AML-193 (cell line): Measurements from ENCODE around the gene DEDD2.
"Not testable (repeated sequence)": the region's sequence is repeated elsewhere in the genome, so short reads cannot be mapped to it uniquely, and the experiment has no call there.

ENCODE experiments used
- DNase-seq, 2 experiments: peaks; one replicate each; lab custom pipeline; 2025; lab: John Stamatoyannopoulos, UW

DEDD2 gene, protein sequence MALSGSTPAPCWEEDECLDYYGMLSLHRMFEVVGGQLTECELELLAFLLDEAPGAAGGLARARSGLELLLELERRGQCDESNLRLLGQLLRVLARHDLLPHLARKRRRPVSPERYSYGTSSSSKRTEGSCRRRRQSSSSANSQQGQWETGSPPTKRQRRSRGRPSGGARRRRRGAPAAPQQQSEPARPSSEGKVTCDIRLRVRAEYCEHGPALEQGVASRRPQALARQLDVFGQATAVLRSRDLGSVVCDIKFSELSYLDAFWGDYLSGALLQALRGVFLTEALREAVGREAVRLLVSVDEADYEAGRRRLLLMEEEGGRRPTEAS

DNA sequence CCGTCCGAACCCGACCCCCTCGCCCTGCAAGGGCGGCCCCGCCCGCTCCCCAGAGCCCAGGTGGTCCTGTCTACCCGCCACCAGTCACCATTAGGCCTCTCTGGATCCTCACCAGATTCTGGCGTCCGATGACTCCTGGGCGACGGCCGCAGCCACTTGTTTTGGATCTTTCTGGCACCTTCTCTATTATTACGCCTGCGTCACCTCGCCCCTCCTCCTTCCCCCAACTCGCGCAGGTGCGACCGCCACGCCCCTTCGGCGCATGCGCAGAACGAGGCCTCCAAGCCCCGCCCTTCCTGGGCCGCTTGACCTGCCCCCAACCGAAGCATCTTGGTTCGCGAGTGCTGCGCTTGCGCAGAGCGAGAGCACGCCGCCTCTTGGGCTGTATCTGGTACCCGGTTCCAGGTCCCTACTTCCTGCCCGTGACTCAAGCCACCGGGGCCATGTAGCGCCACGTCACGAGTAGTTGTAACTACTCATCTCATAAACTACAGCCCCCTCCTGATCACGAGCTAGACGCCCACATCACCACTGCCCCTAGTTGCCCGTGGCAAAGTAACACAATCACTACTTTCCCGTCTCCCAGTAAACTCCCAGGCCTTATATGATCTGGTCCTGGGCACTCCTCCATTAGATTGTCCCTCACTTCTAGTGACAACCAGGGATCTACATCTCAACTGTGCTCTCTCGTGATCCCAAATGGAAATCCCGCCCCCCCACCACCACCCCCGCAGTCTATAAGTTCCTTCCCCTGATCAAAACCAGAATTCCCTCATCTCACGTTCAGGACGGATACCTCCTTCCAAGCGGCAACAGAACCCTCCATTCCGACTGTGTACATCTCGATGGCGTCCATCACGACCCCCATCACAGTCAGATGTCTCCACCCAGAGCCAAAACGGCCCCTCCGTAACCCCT, at the start of gene DEDD2:
Gene DEDD2, minus strand, starts transcription at position 158 of the 918 bp plus-strand sequence. CDS start 670 bp downstream, outside the sequence.
- peak; percentile 85 to 86 for DNase-seq

DNA sequence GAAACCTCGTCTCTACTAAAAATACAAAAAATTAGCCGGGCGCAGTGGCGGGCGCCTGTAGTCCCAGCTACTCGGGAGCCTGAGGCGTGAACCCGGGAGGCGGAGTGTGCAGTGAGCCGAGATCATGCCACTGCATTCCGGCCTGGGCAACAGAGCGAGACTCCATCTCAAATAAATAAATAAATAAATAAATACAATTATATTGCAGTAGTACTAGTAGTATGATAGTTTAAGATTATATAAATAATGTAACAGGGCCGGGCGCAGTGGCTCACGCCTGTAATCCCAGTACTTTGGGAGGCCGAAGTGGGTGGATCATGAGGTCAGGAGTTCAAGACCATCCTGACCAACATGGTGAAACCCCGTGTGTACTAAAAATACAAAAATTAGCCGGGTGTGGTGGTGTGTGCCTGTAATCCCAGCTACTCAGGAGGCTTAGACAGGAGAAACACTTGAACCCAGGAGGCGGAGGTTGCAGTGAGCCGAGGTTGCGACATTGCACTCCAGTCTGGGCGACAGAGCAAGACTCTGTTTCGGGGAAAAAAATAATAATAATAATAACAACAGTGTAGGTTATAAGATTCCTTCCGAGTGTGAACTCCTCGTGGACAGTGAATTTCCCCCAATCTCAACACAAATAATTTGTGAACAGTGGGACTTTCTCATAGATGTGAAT, 49.6 kb upstream of the DEDD2 start:
- not testable (repeated sequence) for DNase-seq

DNA sequence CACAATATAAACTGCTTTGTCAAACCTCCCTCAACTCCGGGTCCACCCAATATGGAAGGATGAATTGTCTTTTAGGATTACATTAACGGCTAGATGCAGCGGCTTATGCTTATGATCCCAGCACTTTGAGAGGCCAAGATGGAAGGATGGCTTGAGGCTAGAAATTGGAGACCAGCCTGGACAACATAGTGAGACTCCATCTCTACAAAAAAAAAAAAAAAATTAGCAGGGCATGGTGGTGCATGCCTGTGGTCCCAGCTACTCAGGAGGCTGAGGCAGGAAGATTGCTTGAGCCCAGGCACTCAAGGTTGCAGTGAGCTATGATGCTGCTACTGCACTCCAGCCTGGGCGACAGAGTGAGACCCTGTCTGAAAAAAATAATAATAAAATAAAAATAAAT, 48.6 kb upstream of the DEDD2 start:
- not testable (repeated sequence) for DNase-seq

DNA sequence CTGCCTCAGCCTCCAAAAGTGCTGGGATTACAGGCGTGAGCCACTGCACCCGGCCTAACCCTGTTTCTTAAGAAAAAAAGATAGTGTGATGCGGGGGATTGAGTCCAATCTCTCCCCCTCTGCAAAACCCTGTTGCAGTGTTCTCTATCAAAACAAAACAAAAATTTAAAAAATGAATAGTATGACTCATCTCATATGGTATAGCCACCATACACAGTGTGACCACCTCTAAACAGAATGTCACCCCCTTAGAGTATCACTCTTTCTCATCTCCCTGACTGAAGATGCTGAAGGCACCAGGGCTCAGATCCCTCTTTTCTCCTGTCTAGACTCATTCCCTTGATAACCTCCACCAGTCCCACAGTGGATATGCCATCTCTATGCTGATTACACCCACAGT, 44.3 kb upstream of the DEDD2 start:
- no peak for DNase-seq

DNA sequence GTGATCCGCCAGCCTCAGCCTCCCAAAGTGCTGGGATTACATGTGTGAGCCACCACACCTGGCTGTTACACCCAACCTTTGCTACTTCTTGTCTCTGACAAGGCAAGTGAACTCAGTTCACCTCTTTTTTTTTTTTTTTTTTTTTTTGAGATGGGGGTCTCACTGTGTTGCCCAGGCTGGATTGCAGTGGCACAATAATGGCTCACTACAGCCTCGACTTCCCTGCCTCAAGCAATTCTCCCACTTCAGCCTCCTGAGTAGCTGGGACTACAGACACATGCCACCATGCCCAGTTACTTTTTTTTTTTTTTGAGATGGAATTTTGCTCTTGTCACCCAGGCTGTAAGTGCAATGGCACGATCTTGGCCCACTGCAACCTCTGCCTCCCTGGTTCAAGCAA, 40.4 kb upstream of the DEDD2 start:
- not testable (repeated sequence) for DNase-seq

DNA sequence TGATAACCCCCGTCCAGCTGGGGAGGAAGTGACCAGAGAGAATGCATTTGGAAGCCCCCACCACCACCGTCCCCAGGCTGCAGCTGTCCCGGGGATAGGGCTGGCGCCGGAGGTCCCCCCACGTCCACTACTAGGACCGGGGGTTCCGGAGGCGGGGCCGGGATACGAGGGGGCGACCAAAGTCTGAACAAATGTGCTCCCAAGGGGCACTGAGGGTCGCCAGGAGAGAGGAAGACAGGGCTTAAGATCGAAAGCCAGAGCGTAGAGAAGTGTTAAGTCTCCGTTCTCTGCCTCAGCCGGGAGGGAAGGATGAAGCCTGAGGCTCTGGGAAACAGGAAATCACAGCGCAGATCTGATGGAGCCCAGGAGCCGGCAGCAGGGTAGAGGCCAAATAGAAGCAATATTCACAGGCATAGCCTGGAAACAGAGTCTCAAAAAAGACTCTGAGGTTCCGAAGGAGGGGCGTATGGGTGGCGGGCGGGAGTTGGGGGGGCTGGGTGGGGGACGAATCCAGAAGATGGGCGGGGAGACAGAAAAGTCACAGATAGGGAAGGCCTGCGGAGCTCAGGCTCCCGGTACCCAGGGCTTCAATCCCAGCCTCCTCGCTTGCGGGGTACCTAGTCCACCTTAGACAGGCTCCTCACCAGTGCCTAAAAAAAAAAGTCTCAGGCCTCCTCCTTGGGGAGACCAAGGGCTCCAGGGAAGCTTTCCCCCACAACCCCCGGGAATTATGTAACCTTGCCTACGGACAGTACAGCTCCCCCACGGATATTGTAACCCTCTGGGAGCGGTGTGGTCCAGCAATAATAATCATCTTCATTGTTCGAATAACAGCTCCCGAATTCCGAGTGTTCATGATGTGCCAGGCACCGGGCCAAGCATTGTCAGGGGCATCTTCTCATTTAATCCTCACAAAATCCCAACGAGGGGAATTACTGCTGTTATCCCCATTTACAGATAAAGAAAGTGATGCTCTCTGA, 38.6 kb upstream of the DEDD2 start:
- no peak for DNase-seq

DNA sequence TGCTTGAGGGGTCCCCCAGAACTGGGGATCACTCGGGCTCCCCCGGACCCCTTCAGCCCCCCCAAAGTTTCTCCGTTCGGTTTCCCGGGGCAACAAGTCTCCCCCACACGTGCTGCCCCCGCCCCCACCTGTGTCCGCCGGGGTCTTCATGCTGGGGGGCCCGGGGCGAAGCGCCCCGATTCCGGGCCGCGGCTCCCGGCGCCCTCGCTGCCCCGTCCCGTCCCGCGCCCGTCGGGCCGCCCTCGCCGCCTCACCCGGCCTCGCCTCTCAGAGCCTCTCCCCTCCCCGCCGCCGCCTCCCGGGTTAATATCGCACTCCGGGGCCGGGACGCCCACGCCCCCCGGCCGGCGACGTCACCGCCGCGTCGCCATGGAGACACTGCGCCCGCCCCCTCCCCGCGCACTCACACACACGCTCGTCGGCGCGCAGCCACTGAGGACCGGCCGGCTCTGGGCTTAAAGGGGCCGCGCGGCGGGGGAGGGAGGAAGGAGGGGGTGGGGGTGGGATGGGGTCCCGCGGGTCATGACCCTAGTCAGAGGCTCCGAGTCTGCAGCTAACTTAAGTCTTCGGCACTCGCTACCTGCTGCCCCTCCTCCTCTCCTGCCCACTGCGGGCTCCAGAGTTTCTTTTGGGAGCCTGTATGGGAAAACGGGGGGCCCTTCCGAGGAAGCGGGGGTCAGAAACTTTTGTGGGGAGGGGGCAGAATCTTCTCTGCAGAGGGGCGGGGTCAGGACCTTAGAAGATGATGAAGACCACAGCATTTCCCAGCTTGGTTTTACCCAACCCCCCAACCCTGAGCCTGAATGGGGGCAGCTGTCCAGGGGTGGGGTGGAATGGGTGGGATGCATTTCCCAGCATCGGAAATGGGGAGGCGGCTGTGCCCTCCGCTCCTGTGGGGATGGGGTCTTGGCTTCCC, 37.6 kb upstream of the DEDD2 start, which contains the start of gene ERF:
Gene ERF, minus strand, starts transcription at position 279 of the 916 bp plus-strand sequence. Its CDS starts 129 bp downstream, at position 150.
- peak; percentile 60 to 70 for DNase-seq

DNA sequence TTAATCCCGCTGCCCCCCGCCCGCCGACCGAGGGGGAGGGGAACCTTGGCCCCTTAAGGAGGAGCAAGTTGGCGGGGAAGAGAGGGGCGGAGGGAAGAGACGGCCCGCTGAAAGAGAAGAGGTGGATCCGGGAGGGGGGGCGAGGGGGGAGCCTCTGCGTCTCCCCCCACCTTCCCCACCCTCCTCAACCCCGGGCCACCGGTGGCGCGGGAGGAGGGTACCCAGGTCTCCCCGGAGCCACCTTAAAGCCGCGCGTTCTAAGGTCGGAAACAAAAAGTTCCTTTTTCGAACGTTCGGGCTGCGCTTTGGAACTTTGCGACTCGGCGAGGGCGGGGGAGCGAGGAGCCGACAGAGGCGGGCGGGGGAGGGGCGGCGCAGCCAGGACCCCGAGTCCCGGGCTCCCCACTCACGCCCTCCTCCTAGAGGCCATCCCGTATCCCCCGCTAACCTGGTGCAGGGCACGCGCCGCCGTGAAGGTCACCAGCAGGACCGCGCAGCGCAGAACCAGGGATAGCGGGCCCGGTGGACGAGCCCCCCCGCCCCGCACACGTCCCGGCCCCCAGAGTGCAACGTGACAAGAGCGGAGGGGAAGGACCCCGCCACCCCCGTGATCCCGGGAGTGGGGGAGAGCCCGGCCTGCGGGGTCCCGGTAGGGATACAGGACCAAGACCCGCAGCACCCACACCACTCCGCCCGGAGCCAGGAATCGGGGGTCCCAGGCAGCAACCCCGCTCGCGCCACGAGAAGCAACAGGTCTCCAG, 36.8 kb upstream of the DEDD2 start:
- DNase-seq, result peak; percentile 47 to 62

DNA sequence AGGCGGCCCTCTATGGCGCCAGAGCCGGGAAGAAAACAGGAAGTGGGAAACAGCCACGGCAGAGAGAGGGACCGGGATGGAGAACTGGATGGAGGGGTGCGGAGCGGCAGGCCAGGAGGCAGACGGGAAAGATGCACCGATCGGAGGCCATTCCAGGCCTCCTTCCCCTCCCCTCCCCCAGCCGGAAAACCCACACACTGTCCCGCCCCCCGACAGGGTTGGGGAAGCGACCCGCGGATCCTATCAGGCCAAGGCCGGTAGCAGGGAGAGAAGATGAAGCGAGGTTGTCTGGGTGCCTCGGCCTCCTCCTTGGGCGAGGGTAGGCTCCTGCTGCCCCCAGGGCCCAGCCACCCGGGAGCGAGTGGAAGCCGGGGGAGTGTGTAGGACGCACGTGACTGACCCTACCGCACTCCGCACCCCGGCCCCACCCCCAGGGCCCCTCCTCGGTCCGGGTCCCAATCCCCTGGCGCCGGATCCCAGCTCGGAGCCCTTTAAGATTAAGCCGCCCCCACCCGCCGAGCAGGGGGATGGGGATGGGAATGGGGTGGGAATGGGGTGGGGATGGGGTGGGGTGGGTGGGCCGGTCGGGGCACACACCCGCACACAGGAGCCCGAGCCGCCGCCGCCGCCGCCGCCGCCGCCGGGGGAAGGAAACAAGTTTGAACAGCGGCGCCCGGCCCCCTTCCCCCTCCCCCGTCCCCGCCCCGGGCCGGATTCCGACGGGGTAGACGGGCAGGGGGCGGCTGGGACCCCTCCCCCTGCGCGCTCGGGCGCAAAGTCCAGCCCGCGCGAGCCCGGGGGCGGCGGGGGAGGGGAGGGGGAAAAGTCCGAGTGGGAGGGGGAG, 36.0 kb upstream of the DEDD2 start:
- DNase-seq, result peak in 1 of 2 experiments; percentile 27

DNA sequence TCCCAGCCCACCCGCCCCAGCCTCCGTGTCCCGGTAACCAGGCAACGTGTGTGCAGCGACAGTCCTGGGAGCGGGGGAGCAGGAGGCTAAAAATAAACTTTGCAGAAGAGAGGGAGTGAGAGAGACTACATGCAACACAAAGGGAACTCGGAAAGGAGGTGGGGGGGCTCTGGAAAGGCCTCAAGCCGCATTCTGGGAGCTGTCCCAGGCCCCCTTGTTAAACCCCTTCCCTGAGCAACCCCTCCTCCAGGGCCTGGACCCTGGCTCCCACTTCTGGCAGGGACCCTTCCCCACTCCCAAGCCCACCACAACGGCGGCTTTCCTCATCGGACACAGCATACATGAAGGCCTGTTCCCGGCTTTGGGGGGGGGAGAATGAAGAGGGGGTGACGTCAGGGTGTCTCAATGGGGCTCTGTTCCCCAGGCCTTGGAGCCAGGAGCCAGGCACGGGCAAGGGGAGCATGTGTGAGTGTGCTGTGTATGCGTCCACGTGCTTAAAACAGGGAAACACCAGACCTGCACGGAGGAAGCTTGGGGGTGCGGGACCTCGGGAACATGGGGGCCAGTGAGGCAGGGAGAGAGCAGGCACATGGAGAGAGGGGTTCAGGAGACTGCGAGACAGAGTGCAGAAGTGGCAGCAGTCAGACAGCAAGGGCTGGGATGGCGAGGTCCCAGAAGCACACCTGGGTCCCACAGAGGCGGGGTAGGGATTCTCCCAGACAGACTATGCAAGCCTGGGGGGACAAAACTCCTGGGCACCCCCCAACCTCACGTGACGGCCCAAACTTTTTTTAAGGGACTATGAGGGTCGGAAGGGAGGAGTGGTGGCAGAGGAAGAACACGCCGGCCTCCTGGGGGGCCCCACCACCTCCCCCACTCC, 35.1 kb upstream of the DEDD2 start:
- DNase-seq, result no peak

DNA sequence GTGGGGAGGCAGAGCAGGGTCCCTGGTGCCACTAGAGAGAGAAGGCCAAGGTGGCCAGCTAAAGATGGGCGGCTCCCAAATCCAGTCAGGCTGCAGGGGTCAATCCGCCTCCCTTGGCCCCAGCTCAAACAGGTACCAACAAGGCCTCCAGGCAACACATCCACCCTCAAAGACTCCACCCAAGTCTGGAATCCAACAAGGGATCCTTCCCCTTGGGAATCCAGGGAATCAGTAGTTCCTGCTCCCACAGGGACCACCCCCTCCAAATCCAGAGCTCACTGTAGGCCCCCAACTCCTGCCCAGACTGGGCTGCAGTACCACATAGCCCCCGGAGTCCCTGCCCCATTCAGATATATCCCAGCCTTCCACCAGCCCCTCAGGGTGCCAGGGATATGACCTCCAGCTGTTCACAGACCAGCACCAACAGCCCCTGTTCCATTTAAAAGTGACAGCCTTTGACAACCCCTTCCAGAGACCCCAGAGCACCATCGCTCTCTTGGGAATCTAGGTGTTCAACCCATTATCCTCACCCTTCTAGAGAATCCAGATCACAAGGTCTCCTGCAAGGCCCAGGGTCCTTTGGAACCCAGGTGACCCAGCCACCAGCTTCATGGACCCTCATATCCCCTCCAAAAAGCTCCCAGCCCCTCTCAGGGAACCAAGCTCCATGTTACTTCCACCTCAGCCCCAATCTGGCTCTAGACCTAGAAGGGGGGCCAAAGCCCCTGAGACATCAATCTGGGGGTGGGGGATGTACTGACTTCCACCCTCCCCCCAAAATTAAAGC, 34.3 kb upstream of the DEDD2 start:
- no peak for DNase-seq

DNA sequence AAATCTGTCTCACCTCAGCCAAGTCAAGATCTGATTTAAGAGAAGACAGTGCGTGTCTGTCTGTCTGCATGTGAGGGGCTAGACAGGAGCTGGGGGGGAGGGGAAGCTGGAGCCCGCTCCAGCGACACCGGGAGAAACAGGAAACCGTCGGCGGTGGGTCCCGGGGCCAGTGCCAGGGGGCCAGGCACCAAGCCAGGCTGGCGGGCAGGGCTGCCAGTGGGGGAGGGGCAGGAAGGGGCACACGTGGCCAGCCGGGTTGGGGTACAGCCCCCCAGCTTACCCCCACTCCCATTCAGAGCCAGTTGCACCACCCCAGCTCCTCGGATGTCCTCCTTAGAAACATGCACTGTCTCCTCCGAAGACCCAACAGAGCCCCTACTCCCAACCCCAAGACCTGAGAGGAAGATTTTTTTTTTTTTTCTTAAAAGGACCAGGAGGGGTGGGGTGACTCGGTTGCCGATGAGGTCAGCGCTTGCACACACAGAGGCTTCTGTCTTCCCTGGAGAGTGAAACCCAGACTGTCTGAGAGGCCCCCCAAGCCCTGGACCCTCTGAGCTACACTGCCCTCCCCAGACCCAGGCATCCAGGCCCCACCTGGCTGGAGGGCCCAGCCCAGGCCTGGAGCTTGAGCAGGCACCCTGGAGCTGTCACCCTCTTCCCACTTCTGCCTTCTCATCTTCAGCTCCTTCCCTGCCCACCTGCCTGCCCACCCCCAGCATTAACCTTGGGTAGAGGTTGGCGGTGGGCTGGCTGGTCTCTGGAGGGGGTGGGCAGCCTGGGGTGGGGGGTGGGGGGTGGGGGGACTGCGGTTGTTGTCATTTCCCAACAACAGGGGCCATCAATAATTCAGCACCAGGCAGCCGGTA, 33.4 kb upstream of the DEDD2 start:
- no peak for DNase-seq

DNA sequence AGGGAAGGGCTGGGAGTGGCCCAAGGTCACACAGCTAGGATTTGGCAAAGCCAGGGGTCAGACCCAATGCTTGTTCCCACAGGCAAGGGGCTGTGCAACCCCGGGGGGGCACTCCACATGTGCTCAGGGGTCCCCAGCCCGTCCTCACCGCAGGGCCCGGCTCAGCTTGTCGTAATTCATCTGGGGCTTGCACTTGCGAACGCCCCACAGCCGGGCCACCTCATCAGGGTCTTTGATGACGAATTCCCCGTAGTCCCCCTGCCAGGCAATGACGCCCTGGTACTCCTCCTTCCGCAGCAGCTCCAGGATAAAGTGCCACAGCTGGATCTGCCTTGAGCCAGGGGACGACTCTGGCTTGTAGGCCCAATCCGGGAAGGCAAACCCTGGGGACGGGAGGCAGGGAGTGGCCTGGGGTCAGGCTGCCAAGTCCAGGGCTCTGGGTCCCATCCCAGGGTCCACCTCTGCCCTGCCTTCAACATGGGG, 32.7 kb upstream of the DEDD2 start:
- no peak for DNase-seq

DNA sequence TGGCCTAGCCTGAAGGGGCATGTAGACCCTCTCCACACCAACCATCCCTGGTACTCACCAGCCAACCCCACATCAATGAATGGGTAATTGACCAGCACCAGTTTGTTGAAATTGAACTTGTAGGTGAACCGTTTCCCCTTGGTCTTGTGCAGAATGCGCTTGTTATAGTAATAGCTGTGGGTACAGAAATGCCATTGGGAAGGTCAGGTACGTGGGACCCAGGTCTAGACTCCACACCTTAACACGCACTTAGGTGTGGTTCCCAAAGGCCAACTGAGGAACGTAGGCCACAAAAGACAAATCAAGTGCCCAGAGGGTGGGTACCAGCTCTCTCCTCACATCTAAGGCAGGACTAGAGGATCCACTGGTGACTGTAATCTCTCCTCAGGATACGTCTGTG, 32.3 kb upstream of the DEDD2 start:
- DNase-seq, result no peak

DNA sequence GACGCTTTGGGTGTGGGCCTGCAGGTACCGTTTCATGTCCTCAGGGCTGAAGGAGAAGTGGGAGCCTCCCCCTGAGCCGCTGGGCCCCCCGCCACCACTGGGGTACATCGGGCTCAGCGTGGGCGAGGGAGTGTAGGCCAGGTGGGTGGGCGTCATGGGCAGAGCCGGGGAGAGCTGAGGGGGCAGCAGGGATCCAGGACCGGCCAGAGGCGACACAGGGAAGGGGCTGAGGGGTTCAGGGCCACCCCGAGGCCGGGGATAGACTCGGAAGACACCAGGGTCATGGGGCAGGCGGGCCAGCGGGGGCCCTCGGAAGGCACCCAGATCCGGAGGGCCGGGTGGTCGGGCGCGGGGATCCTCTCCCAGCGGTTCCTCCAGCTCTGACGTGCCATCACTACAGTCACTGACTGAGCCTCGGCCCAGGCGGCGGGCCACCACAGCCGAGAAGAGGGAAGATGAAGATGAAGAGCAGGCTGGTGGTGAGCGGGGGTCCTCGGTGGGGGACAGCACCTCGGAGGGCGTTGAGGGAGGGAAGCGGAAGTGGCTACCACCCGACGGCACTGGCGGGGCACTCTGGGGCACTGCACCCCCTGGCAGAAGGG, 31.8 kb upstream of the DEDD2 start:
- DNase-seq, result no peak
